Neural progenitor cell (in vitro differentiated cells): ENCODE data around the gene ATP6V0A4. TPM values are rescaled to one million over a fixed set of nuclear protein-coding genes. Genes with fewer than 3 reads are reported as not detected.

ENCODE experiments used
- DNase-seq: peaks from one replicate; pipeline ENCODE4 v3.0.0-alpha.2; 2016; ENCODE audit warnings: low spot score
- H2AFZ ChIP-seq: fragments of 200-600 bp; sonication (generic); replicated peaks from 2 replicates; pipeline ENCODE4 v1.6.1; 2016; ENCODE audit warnings: antibody characterized with exemption
- H3F3A ChIP-seq: fragments of 200-600 bp; sonication (generic); 2 replicates; pipeline ENCODE4 v1.6.1; 2016; ENCODE audit warnings: antibody characterized with exemption, low read depth
- H3K27ac ChIP-seq: fragments of 200-600 bp; sonication (generic); 2 replicates; pipeline ENCODE4 v1.5.1; 2016; ENCODE audit warnings: mild to moderate bottlenecking
- H3K27me3 ChIP-seq: fragments of 200-600 bp; sonication (generic); 2 replicates; pipeline ENCODE4 v1.6.1; 2016; ENCODE audit warnings: mild to moderate bottlenecking, moderate library complexity
- H3K36me3 ChIP-seq: fragments of 200-600 bp; sonication (generic); 2 replicates; pipeline ENCODE4 v1.5.1; 2016
- H3K4me1 ChIP-seq: fragments of 200-600 bp; sonication (generic); 2 replicates; pipeline ENCODE4 v1.6.1; 2016; ENCODE audit warnings: mixed run types
- H3K4me2 ChIP-seq: fragments of 200-600 bp; sonication (generic); 2 replicates; pipeline ENCODE4 v1.6.1; 2016
- H3K4me3 ChIP-seq: fragments of 200-600 bp; sonication (generic); 2 replicates; pipeline ENCODE4 v1.5.1; 2016
- H3K79me2 ChIP-seq: fragments of 200-600 bp; sonication (generic); 2 replicates; pipeline ENCODE4 v1.6.1; 2016; ENCODE audit warnings: low read depth
- H3K9ac ChIP-seq: fragments of 200-600 bp; sonication (generic); 2 replicates; pipeline ENCODE4 v1.6.1; 2016
- H3K9me3 ChIP-seq: fragments of 200-600 bp; sonication (generic); 2 replicates; pipeline ENCODE4 v1.5.1; 2016; ENCODE audit warnings: low read depth
- H4K20me1 ChIP-seq: fragments of 200-600 bp; sonication (generic); 2 replicates; pipeline ENCODE4 v1.6.1; 2016; ENCODE audit warnings: low read depth
- H3K27ac Mint-ChIP-seq: 3 replicates; pipeline ENCODE4 v1.8.0; 2021; ENCODE audit warnings: mixed read lengths
- H3K27me3 Mint-ChIP-seq: 2 replicates; pipeline ENCODE4 v1.8.0; 2022; ENCODE audit warnings: low read depth, mild to moderate bottlenecking, inconsistent platforms, moderate library complexity, mixed read lengths; ENCODE audit not compliant: insufficient read depth
- H3K36me3 Mint-ChIP-seq: 3 replicates; pipeline ENCODE4 v1.8.0; 2021; ENCODE audit warnings: mixed read lengths
- H3K4me1 Mint-ChIP-seq: 3 replicates; pipeline ENCODE4 v1.8.0; 2021; ENCODE audit warnings: mixed read lengths
- H3K4me3 Mint-ChIP-seq: 3 replicates; pipeline ENCODE4 v1.8.0; 2021; ENCODE audit warnings: mild to moderate bottlenecking, moderate library complexity, mixed read lengths
- H3K9me3 Mint-ChIP-seq: 3 replicates; pipeline ENCODE4 v1.8.0; 2020; ENCODE audit warnings: mixed read lengths
- EZH2 ChIP-seq: fragments of 200-600 bp; sonication (generic); IDR thresholded peaks from 2 replicates; pipeline ENCODE4 v1.6.1; 2017; ENCODE audit warnings: antibody characterized with exemption, mild to moderate bottlenecking, moderate library complexity
- EZH2phosphoT487 ChIP-seq: fragments of 200-600 bp; sonication (generic); IDR thresholded peaks from 2 replicates; pipeline ENCODE4 v1.6.1; 2017; ENCODE audit warnings: antibody characterized with exemption
- total RNA-seq: library from RNA; depleted of rRNA; stranded (reverse); fragments of >200 nt; gene quantifications from 2 replicates; pipeline ENCODE4 v1.2.3, GENCODE V29; 2015; ENCODE audit warnings: low replicate concordance
- TF ChIP-seq, protein P1 (sequence below): fragments of 200-600 bp; sonication (generic); IDR thresholded peaks from 2 replicates; pipeline ENCODE4 v1.5.1; 2017; ENCODE audit warnings: antibody characterized with exemption, mild to moderate bottlenecking

Gene ATP6V0A4
- total RNA-seq, 1 donor from 2014 or later = 0.36 TPM

DNA sequence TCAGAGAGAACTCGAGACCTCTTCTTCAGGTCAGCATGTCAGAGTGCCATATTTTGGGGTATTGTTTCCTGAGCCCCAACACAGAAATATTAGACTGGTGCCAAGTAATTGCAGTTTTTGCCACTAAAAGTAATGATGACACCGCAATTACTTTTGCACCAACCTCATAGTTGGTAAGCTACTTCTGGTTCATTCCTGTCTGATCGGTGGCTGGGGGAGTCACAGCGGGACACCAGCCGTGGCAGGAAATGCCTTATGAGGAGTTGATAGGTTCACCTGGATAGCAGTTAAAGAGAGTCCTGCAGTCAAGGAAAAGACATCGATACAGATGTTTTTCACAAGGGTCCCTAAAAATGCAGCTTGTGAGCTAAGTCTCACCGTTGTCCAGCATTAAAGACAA is 23.9 kb upstream of the ATP6V0A4 start:
- H3K27me3 Mint-ChIP-seq = peaks cover 3% of the 10 kb centered on the region
- peaks cover 10% of the 10 kb centered on the region for H3K9me3 Mint-ChIP-seq
- Histone ChIP-seq H3K79me2 (no peaks in the 10 kb centered on the region), H3K27ac (no peak overlapping the region), H3F3A (no peaks in the 10 kb centered on the region), H3K9ac (no peak overlapping the region), H3K9me3 (no peaks in the 10 kb centered on the region), H3K4me2 (no peak overlapping the region), H3K4me3 (no peak overlapping the region), H3K4me1 (no peaks in the 10 kb centered on the region), H4K20me1 (no peaks in the 10 kb centered on the region), H2AFZ (no peak overlapping the region), H3K36me3 (no peaks in the 10 kb centered on the region), H3K27me3 (no peaks in the 10 kb centered on the region)
- peaks cover 2% of the 10 kb centered on the region for H3K36me3 Mint-ChIP-seq
- H3K4me1 Mint-ChIP-seq = no peaks in the 10 kb centered on the region
- DNase-seq = no peak
- H3K27ac Mint-ChIP-seq = no peak overlapping the region
- no peak overlapping the region for H3K4me3 Mint-ChIP-seq
- TF ChIP-seq EZH2phosphoT487 (no peak), EZH2 (no peak)
- TF ChIP-seq, protein P1, sequence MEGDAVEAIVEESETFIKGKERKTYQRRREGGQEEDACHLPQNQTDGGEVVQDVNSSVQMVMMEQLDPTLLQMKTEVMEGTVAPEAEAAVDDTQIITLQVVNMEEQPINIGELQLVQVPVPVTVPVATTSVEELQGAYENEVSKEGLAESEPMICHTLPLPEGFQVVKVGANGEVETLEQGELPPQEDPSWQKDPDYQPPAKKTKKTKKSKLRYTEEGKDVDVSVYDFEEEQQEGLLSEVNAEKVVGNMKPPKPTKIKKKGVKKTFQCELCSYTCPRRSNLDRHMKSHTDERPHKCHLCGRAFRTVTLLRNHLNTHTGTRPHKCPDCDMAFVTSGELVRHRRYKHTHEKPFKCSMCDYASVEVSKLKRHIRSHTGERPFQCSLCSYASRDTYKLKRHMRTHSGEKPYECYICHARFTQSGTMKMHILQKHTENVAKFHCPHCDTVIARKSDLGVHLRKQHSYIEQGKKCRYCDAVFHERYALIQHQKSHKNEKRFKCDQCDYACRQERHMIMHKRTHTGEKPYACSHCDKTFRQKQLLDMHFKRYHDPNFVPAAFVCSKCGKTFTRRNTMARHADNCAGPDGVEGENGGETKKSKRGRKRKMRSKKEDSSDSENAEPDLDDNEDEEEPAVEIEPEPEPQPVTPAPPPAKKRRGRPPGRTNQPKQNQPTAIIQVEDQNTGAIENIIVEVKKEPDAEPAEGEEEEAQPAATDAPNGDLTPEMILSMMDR = no peak

DNA sequence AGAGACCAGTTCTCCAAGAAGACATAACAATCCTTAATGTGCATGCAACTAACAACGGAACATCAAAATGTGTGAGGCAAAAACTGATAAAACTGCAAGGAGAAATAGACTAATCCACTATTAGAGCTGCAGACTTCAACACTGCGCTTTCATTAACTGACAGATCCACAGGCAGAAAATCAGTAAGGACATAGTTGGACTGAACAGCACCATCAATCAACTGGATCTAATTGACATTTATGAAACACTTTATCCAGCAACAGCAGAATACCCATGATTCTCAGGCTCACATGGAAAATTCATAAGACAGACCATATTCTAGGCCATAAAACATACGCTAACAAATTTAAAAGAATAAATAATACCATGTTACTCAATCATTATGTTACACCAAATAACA is 21.6 kb upstream of the ATP6V0A4 start:
- no peaks in the 10 kb centered on the region for H4K20me1 ChIP-seq
- no peaks in the 10 kb centered on the region for H3K27me3 Mint-ChIP-seq
- no peak overlapping the region for H3K9ac ChIP-seq
- H2AFZ ChIP-seq = no peak overlapping the region
- H3K9me3 Mint-ChIP-seq = no peaks in the 10 kb centered on the region
- H3K4me3 Mint-ChIP-seq = no peak overlapping the region
- no peak overlapping the region for H3K4me2 ChIP-seq
- no peaks in the 10 kb centered on the region for H3K9me3 ChIP-seq
- no peaks in the 10 kb centered on the region for H3K36me3 ChIP-seq
- H3K4me1 Mint-ChIP-seq = no peaks in the 10 kb centered on the region
- H3K4me1 ChIP-seq = no peaks in the 10 kb centered on the region
- no peak for TF ChIP-seq EZH2phosphoT487
- TF ChIP-seq EZH2 = no peak
- TF ChIP-seq, protein P1 = no peak
- H3F3A ChIP-seq = no peaks in the 10 kb centered on the region
- no peak overlapping the region for H3K4me3 ChIP-seq
- H3K27me3 ChIP-seq = no peaks in the 10 kb centered on the region
- H3K27ac Mint-ChIP-seq = no peak overlapping the region
- no peaks in the 10 kb centered on the region for H3K36me3 Mint-ChIP-seq
- no peaks in the 10 kb centered on the region for H3K79me2 ChIP-seq
- no peak overlapping the region for H3K27ac ChIP-seq
- DNase-seq = no peak

DNA sequence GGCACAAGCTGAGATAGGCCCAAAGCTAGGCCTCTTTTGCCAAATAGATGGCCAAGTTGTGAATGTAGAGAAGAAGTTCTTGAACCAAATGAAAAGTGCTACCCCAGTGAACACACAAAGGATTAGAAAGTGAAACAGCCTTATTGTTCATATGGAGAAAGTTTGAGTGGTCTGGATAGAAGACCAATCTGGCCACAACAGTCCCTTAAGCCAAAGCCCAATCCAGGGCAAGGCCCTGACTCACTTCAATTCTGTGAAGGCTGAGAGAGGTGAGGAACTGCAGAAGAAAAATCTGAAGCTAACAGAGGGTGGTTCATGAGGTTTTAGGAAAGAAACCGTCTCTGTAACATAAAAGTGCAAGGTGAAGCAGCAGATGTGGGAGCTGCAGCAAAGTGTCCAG is 18.7 kb upstream of the ATP6V0A4 start:
- no peak overlapping the region for H3K4me3 Mint-ChIP-seq
- no peak overlapping the region for H3K4me3 ChIP-seq
- H3K9me3 Mint-ChIP-seq = no peaks in the 10 kb centered on the region
- H2AFZ ChIP-seq = no peak overlapping the region
- no peaks in the 10 kb centered on the region for H3K4me1 ChIP-seq
- no peaks in the 10 kb centered on the region for H3K79me2 ChIP-seq
- H3K27ac ChIP-seq = no peak overlapping the region
- no peak overlapping the region for H3K4me2 ChIP-seq
- TF ChIP-seq, protein P1 = no peak
- no peak for TF ChIP-seq EZH2phosphoT487
- no peak for TF ChIP-seq EZH2
- DNase-seq = no peak
- H3K27me3 ChIP-seq = no peaks in the 10 kb centered on the region
- no peaks in the 10 kb centered on the region for H3K4me1 Mint-ChIP-seq
- no peaks in the 10 kb centered on the region for H3K27me3 Mint-ChIP-seq
- no peak overlapping the region for H3K27ac Mint-ChIP-seq
- H4K20me1 ChIP-seq = no peaks in the 10 kb centered on the region
- no peak overlapping the region for H3K9ac ChIP-seq
- no peaks in the 10 kb centered on the region for H3K36me3 Mint-ChIP-seq
- no peaks in the 10 kb centered on the region for H3F3A ChIP-seq
- no peaks in the 10 kb centered on the region for H3K36me3 ChIP-seq
- H3K9me3 ChIP-seq = no peaks in the 10 kb centered on the region
